Neural progenitor cell (in vitro differentiated cells): Measurements from ENCODE around the gene HOOK2.

ENCODE experiments used
- CTCF ChIP-seq: fragments of 200-600 bp; sonication (generic); IDR thresholded peaks from 2 replicates; pipeline ENCODE4 v1.5.1; 2017; ENCODE audit warnings: antibody characterized with exemption, mild to moderate bottlenecking
- EZH2 ChIP-seq: fragments of 200-600 bp; sonication (generic); IDR thresholded peaks from 2 replicates; pipeline ENCODE4 v1.6.1; 2017; ENCODE audit warnings: antibody characterized with exemption, mild to moderate bottlenecking, moderate library complexity

GRCh38 chr19:12722566-12723380, 52.6 kb downstream of the HOOK2 start:
- TF ChIP-seq EZH2 (peak; percentile 34), CTCF (no peak)
